HEK293 (cell line): ENCODE measurements around the gene ABCA2.

Experiments used
- CTCF ChIA-PET: fragments of 350-600 bp; formaldehyde crosslinking; extraction: SDS; loops from one replicate; lab custom pipeline; 2021; ENCODE audit warnings: antibody characterized with exemption; lab: Yijun Ruan, JAX
- POLR2A ChIA-PET: fragments of 300-600 bp; formaldehyde crosslinking; extraction: SDS; loops from one replicate; lab custom pipeline; 2020; ENCODE audit warnings: antibody characterized with exemption, inconsistent platforms; lab: Yijun Ruan, JAX
- H3K27ac ChIP-seq: fragments of 200-500 bp; sonication (Bioruptor generic); 2 replicates; pipeline ENCODE4 v1.5.1; 2014; ENCODE audit warnings: low read depth, low read length, control low read depth, inconsistent platforms; ENCODE audit errors: extremely low read depth
- H3K36me3 ChIP-seq, 2 experiments: fragments of 200-500 bp in 1 of 2; sonication (Bioruptor generic) in 1 of 2; 1 replicate in 1 of 2; 2 replicates in 1 of 2; pipeline ENCODE4 v1.5.1; 2014 to 2017; ENCODE audit warnings: inconsistent platforms in 2 of 2, low read length in 2 of 2; ENCODE audit not compliant: control insufficient read depth in 2 of 2, insufficient read depth in 1 of 2
- H3K4me1 ChIP-seq: fragments of 200-500 bp; sonication (Bioruptor generic); 2 replicates; pipeline ENCODE4 v1.5.1; 2014; ENCODE audit warnings: mild to moderate bottlenecking, low read length, inconsistent platforms; ENCODE audit not compliant: control insufficient read depth, insufficient read depth
- H3K4me3 ChIP-seq: 2 replicates; pipeline ENCODE4 v1.5.1; 2011; ENCODE audit warnings: low read depth, mild to moderate bottlenecking, control low read depth, low read length, moderate library complexity
- H3K9me3 ChIP-seq: fragments of 200-500 bp; sonication (Bioruptor generic); 2 replicates; pipeline ENCODE4 v1.5.1; 2014; ENCODE audit warnings: low read depth, low read length, inconsistent platforms; ENCODE audit not compliant: control insufficient read depth, insufficient read depth
- HOXD13 ChIP-seq: sonication (generic); formaldehyde crosslinking; IDR thresholded peaks from 2 replicates; pipeline ENCODE4 v1.8.0; 2022; ENCODE audit warnings: missing genetic modification reagents, borderline replicate concordance
- KLF1 ChIP-seq: fragments of 450-650 bp; formaldehyde crosslinking; IDR thresholded peaks from 2 replicates; pipeline ENCODE4 v1.5.1; 2016; ENCODE audit warnings: missing biosample characterization, missing genetic modification characterization
- SCRT1 ChIP-seq: fragments of 450-650 bp; formaldehyde crosslinking; IDR thresholded peaks from 2 replicates; pipeline ENCODE4 v1.5.1; 2016; ENCODE audit warnings: missing biosample characterization, missing genetic modification characterization, borderline replicate concordance
- SCRT2 ChIP-seq: fragments of 450-650 bp; formaldehyde crosslinking; IDR thresholded peaks from 2 replicates; pipeline ENCODE4 v1.5.1; 2016; ENCODE audit warnings: missing biosample characterization, missing genetic modification characterization
- SP2 ChIP-seq: fragments of 450-650 bp; formaldehyde crosslinking; IDR thresholded peaks from 2 replicates; pipeline ENCODE4 v1.5.1; 2016; ENCODE audit warnings: missing biosample characterization, missing genetic modification characterization
- ZBTB20 ChIP-seq: fragments of 450-650 bp; formaldehyde crosslinking; IDR thresholded peaks from 2 replicates; pipeline ENCODE4 v1.5.1; 2016; ENCODE audit warnings: missing biosample characterization, missing genetic modification characterization
- ZFHX2 ChIP-seq: fragments of 450-650 bp; formaldehyde crosslinking; conservative IDR thresholded peaks from 2 replicates; pipeline ENCODE4 v1.5.1; 2016; ENCODE audit warnings: missing biosample characterization, missing genetic modification characterization
- ZNF10 ChIP-seq: fragments of 450-650 bp; formaldehyde crosslinking; IDR thresholded peaks from 2 replicates; pipeline ENCODE4 v1.5.1; 2017; ENCODE audit warnings: missing biosample characterization, missing genetic modification characterization
- ZNF114 ChIP-seq: fragments of 450-650 bp; formaldehyde crosslinking; IDR thresholded peaks from 2 replicates; pipeline ENCODE4 v1.5.0; 2017; ENCODE audit warnings: missing biosample characterization, missing genetic modification characterization
- ZNF175 ChIP-seq: fragments of 450-650 bp; formaldehyde crosslinking; IDR thresholded peaks from 2 replicates; pipeline ENCODE4 v1.5.1; 2016; ENCODE audit warnings: missing biosample characterization, missing genetic modification characterization
- ZNF324 ChIP-seq: fragments of 450-650 bp; formaldehyde crosslinking; IDR thresholded peaks from 2 replicates; pipeline ENCODE4 v1.5.1; 2016; ENCODE audit warnings: missing biosample characterization, missing genetic modification characterization
- ZNF394 ChIP-seq: fragments of 450-650 bp; formaldehyde crosslinking; IDR thresholded peaks from 2 replicates; pipeline ENCODE4 v1.5.1; 2016; ENCODE audit warnings: missing biosample characterization, missing genetic modification characterization, mild to moderate bottlenecking, moderate library complexity, borderline replicate concordance
- ZNF555 ChIP-seq: fragments of 450-650 bp; formaldehyde crosslinking; conservative IDR thresholded peaks from 2 replicates; pipeline ENCODE4 v1.5.1; 2017; ENCODE audit warnings: missing biosample characterization, mild to moderate bottlenecking, missing genetic modification characterization, inconsistent platforms
- ZNF600 ChIP-seq: fragments of 450-650 bp; formaldehyde crosslinking; IDR thresholded peaks from 2 replicates; pipeline ENCODE4 v1.5.1; 2016; ENCODE audit warnings: missing biosample characterization, missing genetic modification characterization
- ZNF777 ChIP-seq: fragments of 450-650 bp; formaldehyde crosslinking; IDR thresholded peaks from 2 replicates; pipeline ENCODE4 v1.5.1; 2017; ENCODE audit warnings: missing biosample characterization, missing genetic modification characterization, borderline replicate concordance
- ZNF791 ChIP-seq: fragments of 450-650 bp; formaldehyde crosslinking; IDR thresholded peaks from 2 replicates; pipeline ENCODE4 v1.5.1; 2016; ENCODE audit warnings: missing biosample characterization, missing genetic modification characterization
- ZNF837 ChIP-seq: fragments of 450-650 bp; formaldehyde crosslinking; IDR thresholded peaks from 2 replicates; pipeline ENCODE4 v1.5.1; 2016; ENCODE audit warnings: missing biosample characterization, missing genetic modification characterization
- TF ChIP-seq, protein P1 (sequence below): IDR thresholded peaks from 2 replicates; pipeline ENCODE4 v1.6.1; 2011; ENCODE audit warnings: mild to moderate bottlenecking, low read depth, low read length, borderline replicate concordance
- TF ChIP-seq, protein P2 (sequence below): fragments of 450-650 bp; formaldehyde crosslinking; IDR thresholded peaks from 2 replicates; pipeline ENCODE4 v1.5.1; 2016; ENCODE audit warnings: missing biosample characterization, missing genetic modification characterization
- TF ChIP-seq, protein P3 (sequence below): fragments of 450-650 bp; formaldehyde crosslinking; IDR thresholded peaks from 2 replicates; pipeline ENCODE4 v1.5.1; 2016; ENCODE audit warnings: missing biosample characterization, missing genetic modification characterization
- TF ChIP-seq, protein P4 (sequence below): fragments of 450-650 bp; formaldehyde crosslinking; IDR thresholded peaks from 2 replicates; pipeline ENCODE4 v1.5.1; 2017; ENCODE audit warnings: missing biosample characterization, missing genetic modification characterization

Gene ABCA2

DNA sequence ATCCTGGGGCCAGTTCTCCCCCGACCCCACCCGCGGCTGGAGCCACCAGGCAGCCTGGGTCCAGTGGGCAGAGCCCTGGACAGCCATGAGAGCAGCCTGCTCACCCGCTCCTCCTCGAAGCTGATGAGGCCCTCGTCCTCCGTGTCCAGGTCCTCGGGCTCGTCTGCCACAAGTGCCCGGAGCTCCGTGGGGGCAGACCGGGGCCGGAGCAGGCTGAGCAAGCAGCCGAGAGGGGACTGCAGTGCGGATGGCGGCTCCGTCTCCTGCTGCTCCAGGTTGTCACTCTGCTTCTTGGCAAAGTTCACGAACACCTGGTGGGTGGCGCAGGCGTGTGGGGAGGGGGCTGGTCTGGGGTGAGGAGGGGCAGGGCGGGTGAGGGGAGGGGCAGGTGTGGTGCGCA, 19.7 kb downstream of the ABCA2 start (continued):
- no peak for TF ChIP-seq ZNF555 (tag by site-specific recombination)
- TF ChIP-seq, all 188 proteins: peak for 3

DNA sequence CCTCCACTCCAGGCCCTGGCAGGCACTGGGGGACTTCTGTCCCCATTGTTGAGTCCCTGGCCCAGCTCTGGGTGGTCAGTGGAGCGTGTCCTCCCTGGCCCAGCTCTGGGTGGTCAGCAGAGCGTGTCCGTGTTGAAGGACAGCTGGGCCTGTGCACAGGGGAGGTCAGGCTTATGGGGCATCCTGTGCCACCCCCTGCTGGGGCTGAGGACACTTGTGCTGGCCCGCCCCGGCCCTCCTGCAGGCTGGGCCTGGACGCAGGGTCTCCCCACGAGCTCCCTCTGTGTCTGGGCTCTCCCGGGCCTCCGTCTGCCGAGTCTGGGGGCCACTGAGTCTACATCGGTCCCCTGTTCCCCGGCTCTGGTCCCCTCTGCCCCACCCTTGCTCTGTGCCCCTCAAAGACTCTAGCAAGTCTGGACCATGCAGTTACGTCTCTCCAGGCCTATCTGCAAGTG, 20.2 kb downstream of the ABCA2 start:
- Histone ChIP-seq H3K27ac (no peak overlapping the region), H3K36me3 (peaks cover 0 to 17% of the 10 kb centered on the region in 2 experiments; a peak in 1 of 3 replicates), H3K9me3 (no peaks in the 10 kb centered on the region), H3K4me3 (no peak overlapping the region), H3K4me1 (peaks cover 3% of the 10 kb centered on the region; the same call in 1 of the 2 replicates)
- TF ChIP-seq SCRT1 (tag by site-specific recombination): no peak
- TF ChIP-seq, protein P1, sequence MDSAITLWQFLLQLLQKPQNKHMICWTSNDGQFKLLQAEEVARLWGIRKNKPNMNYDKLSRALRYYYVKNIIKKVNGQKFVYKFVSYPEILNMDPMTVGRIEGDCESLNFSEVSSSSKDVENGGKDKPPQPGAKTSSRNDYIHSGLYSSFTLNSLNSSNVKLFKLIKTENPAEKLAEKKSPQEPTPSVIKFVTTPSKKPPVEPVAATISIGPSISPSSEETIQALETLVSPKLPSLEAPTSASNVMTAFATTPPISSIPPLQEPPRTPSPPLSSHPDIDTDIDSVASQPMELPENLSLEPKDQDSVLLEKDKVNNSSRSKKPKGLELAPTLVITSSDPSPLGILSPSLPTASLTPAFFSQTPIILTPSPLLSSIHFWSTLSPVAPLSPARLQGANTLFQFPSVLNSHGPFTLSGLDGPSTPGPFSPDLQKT: no peak
- TF ChIP-seq ZNF600: no peak
- TF ChIP-seq, protein P2, sequence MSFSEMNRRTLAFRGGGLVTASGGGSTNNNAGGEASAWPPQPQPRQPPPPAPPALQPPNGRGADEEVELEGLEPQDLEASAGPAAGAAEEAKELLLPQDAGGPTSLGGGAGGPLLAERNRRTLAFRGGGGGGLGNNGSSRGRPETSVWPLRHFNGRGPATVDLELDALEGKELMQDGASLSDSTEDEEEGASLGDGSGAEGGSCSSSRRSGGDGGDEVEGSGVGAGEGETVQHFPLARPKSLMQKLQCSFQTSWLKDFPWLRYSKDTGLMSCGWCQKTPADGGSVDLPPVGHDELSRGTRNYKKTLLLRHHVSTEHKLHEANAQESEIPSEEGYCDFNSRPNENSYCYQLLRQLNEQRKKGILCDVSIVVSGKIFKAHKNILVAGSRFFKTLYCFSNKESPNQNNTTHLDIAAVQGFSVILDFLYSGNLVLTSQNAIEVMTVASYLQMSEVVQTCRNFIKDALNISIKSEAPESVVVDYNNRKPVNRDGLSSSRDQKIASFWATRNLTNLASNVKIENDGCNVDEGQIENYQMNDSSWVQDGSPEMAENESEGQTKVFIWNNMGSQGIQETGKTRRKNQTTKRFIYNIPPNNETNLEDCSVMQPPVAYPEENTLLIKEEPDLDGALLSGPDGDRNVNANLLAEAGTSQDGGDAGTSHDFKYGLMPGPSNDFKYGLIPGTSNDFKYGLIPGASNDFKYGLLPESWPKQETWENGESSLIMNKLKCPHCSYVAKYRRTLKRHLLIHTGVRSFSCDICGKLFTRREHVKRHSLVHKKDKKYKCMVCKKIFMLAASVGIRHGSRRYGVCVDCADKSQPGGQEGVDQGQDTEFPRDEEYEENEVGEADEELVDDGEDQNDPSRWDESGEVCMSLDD (tag by site-specific recombination): no peak
- no peak for TF ChIP-seq ZNF791 (tag by site-specific recombination)
- TF ChIP-seq ZNF777 (tag by site-specific recombination): no peak
- no peak for TF ChIP-seq ZNF324
- TF ChIP-seq ZNF175: no peak
- no peak for TF ChIP-seq ZNF10 (tag by site-specific recombination)
- TF ChIP-seq ZBTB20: no peak
- no peak for TF ChIP-seq KLF1 (tag by site-specific recombination)
- TF ChIP-seq HOXD13 (CRISPR knock-in tag): no peak
- TF ChIP-seq, protein P3, sequence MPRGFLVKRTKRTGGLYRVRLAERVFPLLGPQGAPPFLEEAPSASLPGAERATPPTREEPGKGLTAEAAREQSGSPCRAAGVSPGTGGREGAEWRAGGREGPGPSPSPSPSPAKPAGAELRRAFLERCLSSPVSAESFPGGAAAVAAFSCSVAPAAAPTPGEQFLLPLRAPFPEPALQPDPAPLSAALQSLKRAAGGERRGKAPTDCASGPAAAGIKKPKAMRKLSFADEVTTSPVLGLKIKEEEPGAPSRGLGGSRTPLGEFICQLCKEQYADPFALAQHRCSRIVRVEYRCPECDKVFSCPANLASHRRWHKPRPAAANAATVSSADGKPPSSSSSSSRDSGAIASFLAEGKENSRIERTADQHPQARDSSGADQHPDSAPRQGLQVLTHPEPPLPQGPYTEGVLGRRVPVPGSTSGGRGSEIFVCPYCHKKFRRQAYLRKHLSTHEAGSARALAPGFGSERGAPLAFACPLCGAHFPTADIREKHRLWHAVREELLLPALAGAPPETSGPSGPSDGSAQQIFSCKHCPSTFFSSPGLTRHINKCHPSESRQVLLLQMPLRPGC (tag by site-specific recombination): no peak
- no peak for TF ChIP-seq ZFHX2 (tag by site-specific recombination)
- TF ChIP-seq ZNF394 (tag by site-specific recombination): no peak
- TF ChIP-seq, protein P4, sequence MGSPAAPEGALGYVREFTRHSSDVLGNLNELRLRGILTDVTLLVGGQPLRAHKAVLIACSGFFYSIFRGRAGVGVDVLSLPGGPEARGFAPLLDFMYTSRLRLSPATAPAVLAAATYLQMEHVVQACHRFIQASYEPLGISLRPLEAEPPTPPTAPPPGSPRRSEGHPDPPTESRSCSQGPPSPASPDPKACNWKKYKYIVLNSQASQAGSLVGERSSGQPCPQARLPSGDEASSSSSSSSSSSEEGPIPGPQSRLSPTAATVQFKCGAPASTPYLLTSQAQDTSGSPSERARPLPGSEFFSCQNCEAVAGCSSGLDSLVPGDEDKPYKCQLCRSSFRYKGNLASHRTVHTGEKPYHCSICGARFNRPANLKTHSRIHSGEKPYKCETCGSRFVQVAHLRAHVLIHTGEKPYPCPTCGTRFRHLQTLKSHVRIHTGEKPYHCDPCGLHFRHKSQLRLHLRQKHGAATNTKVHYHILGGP (tag by site-specific recombination): no peak
- TF ChIP-seq ZNF837 (tag by site-specific recombination): no peak
- no peak for TF ChIP-seq SP2 (tag by site-specific recombination)
- TF ChIP-seq ZNF114: no peak
- no peak for TF ChIP-seq SCRT2 (tag by site-specific recombination)
- ChIA-PET POLR2A (interaction anchor here (1.3 kb wide), 1 partner anchor 16 kb away, joined by 3 read pairs; no protein-coding TSS in a partner anchor), CTCF (interaction anchor here (1.2 to 2.1 kb wide), 2 partner anchors 21 to 39 kb away, joined by 3 to 10 read pairs; no protein-coding TSS in a partner anchor)
